Measurements from ENCODE around the gene BTBD10.

BTBD10 gene

DNA sequence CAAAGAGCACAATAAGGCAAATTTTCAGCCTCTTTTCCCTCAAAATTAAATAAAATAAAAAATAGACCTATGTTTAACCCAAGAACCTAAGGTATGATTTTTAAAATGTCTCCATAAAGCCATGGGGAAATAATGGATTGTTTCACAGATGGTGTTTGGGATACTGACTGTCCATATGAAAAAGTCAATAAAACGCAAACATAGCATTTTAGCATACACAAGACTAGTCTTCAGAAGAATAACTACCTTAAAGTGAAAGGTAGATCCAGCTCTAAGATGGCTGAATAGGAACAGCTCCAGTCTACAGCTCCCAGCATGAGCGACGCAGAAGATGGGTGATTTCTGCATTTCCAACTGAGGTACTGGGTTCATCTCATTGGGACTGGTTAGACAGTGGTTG is 16.7 kb upstream of the BTBD10 start:
- H4K20me1 ChIP-seq (ENCODE audit: insufficient read depth, low read length), result no peaks in the 10 kb centered on the region
- no peak overlapping the region for H3K9ac ChIP-seq (ENCODE audit: low read length)
- no peaks in the 10 kb centered on the region for H3K79me2 ChIP-seq (ENCODE audit: low read length)
- H3K4me2 ChIP-seq (ENCODE audit: low read length), result no peak overlapping the region
- H3K27ac ChIP-seq (ENCODE audit: low read length), result no peak overlapping the region
- no peaks in the 10 kb centered on the region for H3K4me1 ChIP-seq (ENCODE audit: low read length)
- no peaks in the 10 kb centered on the region for H3K36me3 ChIP-seq (replicated peaks; ENCODE audit: low read depth, low read length)
- no peaks in the 10 kb centered on the region for H3K9me3 ChIP-seq (ENCODE audit: insufficient read depth, low read length)
- no peak overlapping the region for H3K4me3 ChIP-seq (ENCODE audit: low read length)
- no peak overlapping the region for H2AFZ ChIP-seq (ENCODE audit: low read depth, low read length)
- TF ChIP-seq EZH2phosphoT487 (IDR thresholded peaks at IDR 0.05; ENCODE audit: low read depth), result no peak
- TF ChIP-seq, protein P1, sequence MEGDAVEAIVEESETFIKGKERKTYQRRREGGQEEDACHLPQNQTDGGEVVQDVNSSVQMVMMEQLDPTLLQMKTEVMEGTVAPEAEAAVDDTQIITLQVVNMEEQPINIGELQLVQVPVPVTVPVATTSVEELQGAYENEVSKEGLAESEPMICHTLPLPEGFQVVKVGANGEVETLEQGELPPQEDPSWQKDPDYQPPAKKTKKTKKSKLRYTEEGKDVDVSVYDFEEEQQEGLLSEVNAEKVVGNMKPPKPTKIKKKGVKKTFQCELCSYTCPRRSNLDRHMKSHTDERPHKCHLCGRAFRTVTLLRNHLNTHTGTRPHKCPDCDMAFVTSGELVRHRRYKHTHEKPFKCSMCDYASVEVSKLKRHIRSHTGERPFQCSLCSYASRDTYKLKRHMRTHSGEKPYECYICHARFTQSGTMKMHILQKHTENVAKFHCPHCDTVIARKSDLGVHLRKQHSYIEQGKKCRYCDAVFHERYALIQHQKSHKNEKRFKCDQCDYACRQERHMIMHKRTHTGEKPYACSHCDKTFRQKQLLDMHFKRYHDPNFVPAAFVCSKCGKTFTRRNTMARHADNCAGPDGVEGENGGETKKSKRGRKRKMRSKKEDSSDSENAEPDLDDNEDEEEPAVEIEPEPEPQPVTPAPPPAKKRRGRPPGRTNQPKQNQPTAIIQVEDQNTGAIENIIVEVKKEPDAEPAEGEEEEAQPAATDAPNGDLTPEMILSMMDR (IDR thresholded peaks at IDR 0.05; ENCODE audit: low read depth, low read length), result no peak
- no peaks in the 10 kb centered on the region; the same call in 1 of the 2 replicates for H3K27me3 ChIP-seq (ENCODE audit: low read depth, low read length)

DNA sequence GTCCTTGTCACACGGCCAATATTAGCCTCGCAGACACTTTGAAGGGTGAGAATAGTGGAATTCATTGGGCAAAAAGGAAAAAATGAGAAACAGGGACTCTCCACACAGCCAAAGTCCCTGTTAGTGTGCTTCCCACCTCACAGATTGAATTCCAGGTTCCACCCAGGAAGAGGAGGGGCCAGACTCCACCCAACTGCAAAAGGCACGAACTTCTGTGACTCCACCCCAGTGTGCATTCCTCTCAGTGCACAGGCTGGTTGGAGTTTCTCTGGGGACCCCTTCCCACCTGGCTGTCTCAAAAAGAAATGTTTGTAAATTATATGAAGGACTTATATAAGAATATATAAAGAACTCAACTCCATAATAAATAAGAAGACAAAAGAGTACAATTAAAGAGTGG is 12.1 kb upstream of the BTBD10 start:
- Histone ChIP-seq H3K36me3 (replicated peaks; ENCODE audit: low read depth, low read length) (no peaks in the 10 kb centered on the region), H3K4me2 (ENCODE audit: low read length) (no peak overlapping the region), H3K27ac (ENCODE audit: low read length) (no peak overlapping the region), H3K79me2 (ENCODE audit: low read length) (no peaks in the 10 kb centered on the region), H3K4me1 (ENCODE audit: low read length) (no peaks in the 10 kb centered on the region), H3K9me3 (ENCODE audit: insufficient read depth, low read length) (no peaks in the 10 kb centered on the region), H3K27me3 (ENCODE audit: low read depth, low read length) (no peaks in the 10 kb centered on the region; the same call in 1 of the 2 replicates), H3K9ac (ENCODE audit: low read length) (no peak overlapping the region), H2AFZ (ENCODE audit: low read depth, low read length) (no peak overlapping the region), H3K4me3 (ENCODE audit: low read length) (no peak overlapping the region), H4K20me1 (ENCODE audit: insufficient read depth, low read length) (no peaks in the 10 kb centered on the region)
- TF ChIP-seq EZH2phosphoT487 (IDR thresholded peaks at IDR 0.05; ENCODE audit: low read depth), result no peak
- TF ChIP-seq, protein P1 (IDR thresholded peaks at IDR 0.05; ENCODE audit: low read depth, low read length), result no peak

DNA sequence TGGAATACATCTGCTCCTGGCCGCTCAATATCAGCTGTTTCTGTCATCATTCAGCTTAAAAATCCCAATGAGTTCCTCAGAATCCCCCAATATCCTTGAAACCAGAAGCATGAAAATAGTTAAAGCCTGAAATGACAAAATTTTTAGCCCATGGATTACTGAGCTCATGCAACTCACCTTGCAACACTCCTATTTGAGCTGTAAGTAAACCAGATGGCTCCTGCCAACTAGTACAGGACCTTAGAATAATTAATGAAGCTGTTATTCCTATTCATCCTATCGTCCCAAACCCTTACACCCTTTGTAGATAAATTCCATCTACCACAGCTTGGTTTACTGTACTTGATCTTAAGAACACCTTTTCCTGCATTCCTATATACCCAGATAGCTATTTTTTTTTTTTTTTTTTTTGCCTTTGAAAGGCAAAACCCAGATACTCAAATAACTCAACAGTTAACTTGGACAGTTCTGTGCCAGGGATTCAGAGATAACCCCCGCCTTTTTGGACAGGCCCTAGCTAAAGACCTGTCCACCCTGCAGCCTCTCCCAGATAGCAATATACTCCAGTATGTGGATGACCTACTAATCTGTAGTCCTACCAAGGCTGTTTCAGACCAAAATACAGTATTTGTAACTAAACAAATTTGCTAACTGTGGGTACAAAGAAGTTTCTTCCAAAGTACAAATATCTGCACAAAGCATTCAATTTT is 10.1 kb upstream of the BTBD10 start:
- H3K79me2 ChIP-seq (ENCODE audit: low read length), result no peaks in the 10 kb centered on the region
- no peaks in the 10 kb centered on the region for H4K20me1 ChIP-seq (ENCODE audit: insufficient read depth, low read length)
- H3K4me2 ChIP-seq (ENCODE audit: low read length), result no peak overlapping the region
- no peak overlapping the region for H3K9ac ChIP-seq (ENCODE audit: low read length)
- no peaks in the 10 kb centered on the region; the same call in 1 of the 2 replicates for H3K27me3 ChIP-seq (ENCODE audit: low read depth, low read length)
- no peaks in the 10 kb centered on the region for H3K36me3 ChIP-seq (replicated peaks; ENCODE audit: low read depth, low read length)
- no peak overlapping the region for H3K4me3 ChIP-seq (ENCODE audit: low read length)
- H3K27ac ChIP-seq (ENCODE audit: low read length), result no peak overlapping the region
- no peaks in the 10 kb centered on the region for H3K4me1 ChIP-seq (ENCODE audit: low read length)
- no peaks in the 10 kb centered on the region for H3K9me3 ChIP-seq (ENCODE audit: insufficient read depth, low read length)
- TF ChIP-seq EZH2phosphoT487 (IDR thresholded peaks at IDR 0.05; ENCODE audit: low read depth), result no peak
- TF ChIP-seq, protein P1 (IDR thresholded peaks at IDR 0.05; ENCODE audit: low read depth, low read length), result no peak
- no peak overlapping the region for H2AFZ ChIP-seq (ENCODE audit: low read depth, low read length)

DNA sequence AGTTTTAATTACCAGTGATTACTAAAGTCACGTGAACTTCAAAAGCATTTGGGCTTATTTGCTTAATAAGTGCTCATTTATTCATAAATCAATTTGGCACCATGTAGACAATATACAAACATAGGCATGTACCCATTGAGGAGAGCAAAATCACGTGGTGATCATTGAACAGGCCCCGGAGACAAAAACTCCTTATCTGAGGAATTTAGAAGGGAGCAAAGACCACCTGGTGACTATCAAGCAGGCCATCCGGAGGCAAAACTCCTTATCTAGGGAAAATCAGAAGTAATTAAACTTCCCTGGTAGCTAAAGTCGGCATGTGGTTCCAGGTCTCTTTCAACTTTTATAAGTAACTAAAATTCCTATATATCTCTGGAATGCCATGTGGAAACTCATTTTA is 5.7 kb upstream of the BTBD10 start:
- Histone ChIP-seq H4K20me1 (ENCODE audit: insufficient read depth, low read length) (no peaks in the 10 kb centered on the region), H3K4me1 (ENCODE audit: low read length) (peaks cover 9% of the 10 kb centered on the region), H3K4me2 (ENCODE audit: low read length) (no peak overlapping the region), H3K9ac (ENCODE audit: low read length) (no peak overlapping the region), H3K4me3 (ENCODE audit: low read length) (no peak overlapping the region), H3K36me3 (replicated peaks; ENCODE audit: low read depth, low read length) (no peaks in the 10 kb centered on the region), H2AFZ (ENCODE audit: low read depth, low read length) (no peak overlapping the region), H3K27ac (ENCODE audit: low read length) (no peak overlapping the region), H3K9me3 (ENCODE audit: insufficient read depth, low read length) (no peaks in the 10 kb centered on the region), H3K27me3 (ENCODE audit: low read depth, low read length) (no peaks in the 10 kb centered on the region), H3K79me2 (ENCODE audit: low read length) (no peaks in the 10 kb centered on the region)
- no peak for TF ChIP-seq EZH2phosphoT487 (IDR thresholded peaks at IDR 0.05; ENCODE audit: low read depth)
- TF ChIP-seq, protein P1 (IDR thresholded peaks at IDR 0.05; ENCODE audit: low read depth, low read length), result no peak

Measured in OCI-LY3 (cell line).